G401 (cell line): Measurements from ENCODE around the gene PLK2. TPM values are rescaled to one million over a fixed set of nuclear protein-coding genes. Genes with fewer than 3 reads are reported as not detected.
A peak's percentile ranks its signal among the peaks of the same experiment; 100 is the strongest.

Source experiments
- DNase-seq: peaks from one replicate; pipeline ENCODE4 v3.0.0-alpha.2; 2015; ENCODE audit warnings: low spot score
- in situ Hi-C: cut with HindIII; loops from 2 replicates; pipeline ENCODE4 v1.10.0; 2016; ENCODE audit warnings: low sequenced_read_pairs, mixed read lengths
- total RNA-seq: library from RNA; depleted of rRNA; stranded (reverse); fragments of >200 nt; shearing (Covaris generic); gene quantifications from 2 replicates; pipeline ENCODE4 v1.2.3, GENCODE V29; 2014; rRNA removed

The PLK2 gene
- total RNA-seq = 0.51 and 2.4 TPM in 2 replicates

DNA sequence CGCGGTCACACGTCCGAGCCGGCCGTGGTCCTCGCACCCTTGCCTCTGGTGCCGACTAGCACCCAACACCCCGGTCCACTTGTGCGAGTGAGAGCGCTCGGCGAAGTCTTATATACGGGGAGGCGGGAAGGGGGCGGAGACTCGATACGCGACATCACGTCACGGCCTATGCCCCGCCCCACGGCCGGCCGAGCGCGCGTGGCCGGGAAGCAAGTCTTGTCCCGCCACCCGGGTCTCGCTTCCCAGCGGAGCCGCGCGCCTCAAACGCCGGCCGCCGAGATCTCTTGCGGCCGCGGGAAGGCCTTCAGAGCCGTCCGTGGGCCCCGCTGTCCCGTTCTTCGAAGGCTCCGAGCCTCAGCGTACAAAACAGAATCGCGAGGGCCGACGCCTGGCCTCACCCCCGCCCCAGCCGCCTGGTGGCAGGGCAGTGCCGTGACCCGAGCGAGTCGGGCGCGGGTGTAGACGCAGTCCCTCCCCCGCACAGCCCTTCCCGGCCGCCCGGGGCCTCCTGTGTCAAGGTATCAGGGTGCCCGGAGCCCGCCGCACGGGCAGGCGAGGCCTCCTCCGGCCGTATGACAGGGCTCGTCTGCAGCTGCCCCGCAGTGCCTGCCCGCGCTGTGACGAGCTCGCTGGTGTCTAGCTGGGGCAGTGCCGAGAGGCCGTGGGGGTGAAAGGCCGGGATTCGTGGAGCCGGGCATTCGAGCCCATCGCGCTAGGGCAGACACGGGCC, at the start of gene PLK2:
PLK2 (minus strand) TSS at position 85 of the 730 bp plus-strand sequence. CDS start 127 bp downstream, outside the sequence.
- in situ Hi-C loops = no loop called here
- DNase-seq = peak; percentile 86

DNA sequence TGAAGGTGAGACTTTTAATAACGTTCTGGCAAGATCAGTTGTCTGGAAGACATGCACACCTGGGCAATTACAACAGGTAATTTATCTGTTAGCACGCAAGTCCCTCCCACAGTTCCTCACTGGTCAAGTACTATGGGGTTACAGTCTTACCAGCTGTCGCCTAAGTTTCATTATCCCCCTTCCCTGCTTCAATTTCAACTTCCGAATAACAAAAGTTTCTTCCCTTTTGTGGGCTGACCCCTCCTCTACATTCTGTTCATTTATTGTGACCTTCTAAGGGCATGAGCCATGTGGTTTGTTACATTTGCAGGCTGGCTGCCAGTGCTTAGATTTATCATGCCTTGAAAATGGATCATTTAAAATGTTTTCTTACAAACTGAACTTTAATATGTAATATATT, 47.8 kb upstream of the PLK2 start:
- in situ Hi-C loops = no loop called here
- DNase-seq = no peak

DNA sequence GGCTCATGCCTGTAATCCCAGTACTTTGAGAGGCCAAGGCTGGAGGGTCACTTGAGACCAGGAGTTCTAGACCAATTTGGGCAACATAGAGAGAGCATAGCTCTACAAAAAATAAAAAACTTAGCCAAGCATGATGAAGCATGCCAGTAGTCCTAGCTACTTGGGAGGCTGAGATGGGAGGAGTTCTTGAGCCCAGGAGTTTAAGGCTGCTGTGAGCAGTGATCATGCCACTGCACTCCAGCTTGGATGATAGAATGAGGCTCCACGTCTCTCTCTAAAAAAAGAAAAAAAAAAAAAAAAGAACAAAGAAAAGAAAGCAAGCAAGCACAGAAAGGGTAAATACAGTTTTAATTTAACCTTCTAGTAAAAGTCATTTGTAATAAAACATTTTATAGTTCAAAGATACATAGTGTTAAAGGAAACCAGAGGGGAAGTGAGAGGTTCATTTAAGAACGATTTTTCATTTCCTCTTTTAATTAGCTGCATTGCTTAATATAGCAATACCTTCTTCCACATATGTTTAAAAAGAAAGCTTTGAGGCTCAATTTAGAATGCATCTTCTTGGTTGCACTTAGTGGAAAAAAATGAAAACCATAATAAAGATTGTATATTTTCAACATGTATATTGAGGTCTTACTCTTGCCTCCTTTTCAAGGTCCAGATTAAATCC, 46.2 kb upstream of the PLK2 start:
- no peak for DNase-seq
- in situ Hi-C loops = no loop called here

DNA sequence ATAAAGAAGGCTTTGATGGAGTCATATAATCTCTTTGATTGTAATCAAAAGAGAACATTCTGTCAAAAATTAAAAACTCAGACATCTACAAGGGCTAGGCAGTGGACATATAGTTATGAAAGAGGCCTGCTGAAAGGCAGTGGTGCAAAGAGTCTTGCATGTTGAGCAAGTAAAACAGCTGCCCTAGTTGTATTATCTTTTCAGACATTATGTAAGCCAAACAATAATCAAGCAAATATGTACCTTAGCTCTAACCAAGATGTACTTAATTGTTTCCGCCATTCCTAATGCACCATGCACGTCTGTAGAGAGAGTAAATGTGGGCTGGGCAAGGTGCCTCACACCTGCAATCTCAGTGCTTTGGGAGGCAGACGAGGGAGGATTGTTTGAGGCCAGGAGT, 45.6 kb upstream of the PLK2 start:
- DNase-seq = no peak
- in situ Hi-C loops = no loop called here

DNA sequence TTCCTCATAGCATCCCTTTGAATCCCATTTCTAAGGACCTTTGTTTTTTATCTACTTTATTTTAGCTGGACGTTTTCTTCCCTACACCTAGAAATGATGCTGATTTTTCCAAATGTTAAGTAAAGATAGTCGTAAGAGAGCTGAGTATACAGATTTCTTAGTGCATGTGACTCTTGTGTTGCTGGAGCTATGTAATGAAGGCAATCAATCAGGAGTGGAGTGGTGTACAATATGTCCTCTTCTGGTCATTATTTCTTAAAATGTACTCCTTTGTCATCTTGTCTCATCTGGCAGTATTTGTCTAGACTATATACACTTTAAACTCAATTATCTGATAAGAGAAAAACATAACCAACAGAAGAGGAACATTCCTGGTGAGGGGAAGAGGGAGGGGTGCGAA, 44.9 kb upstream of the PLK2 start:
- in situ Hi-C loops = no loop called here
- no peak for DNase-seq

DNA sequence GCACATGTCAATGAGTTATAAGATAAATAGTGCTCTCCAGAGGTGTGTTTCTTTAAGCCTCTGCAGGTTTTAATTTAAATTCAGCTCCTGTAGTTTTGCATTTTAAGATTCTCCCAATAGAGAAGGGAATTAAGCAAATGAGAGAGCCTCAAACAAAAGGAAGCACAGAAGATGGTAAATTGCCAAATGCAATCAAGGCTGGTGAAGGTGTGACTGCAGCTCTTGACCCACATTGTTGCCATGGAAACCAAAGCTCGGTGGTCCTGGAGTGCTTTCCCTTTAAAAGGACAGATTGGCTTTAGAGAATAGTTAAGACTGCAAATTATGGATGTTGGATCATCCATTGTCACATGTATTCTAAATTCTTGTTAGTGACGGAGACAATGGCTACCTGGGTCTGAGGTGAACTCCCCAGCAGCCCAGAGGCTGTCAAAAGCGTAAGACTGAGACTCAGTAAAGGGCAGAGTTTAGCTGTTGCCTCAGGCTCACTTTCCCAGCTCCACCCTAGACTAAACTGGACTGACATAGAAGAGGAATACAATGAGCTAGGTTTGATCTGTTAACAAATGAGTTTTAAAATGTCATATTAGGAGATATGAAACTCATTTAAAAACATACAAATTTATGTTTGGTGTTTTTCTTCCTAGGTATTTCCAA, 43.6 kb upstream of the PLK2 start:
- DNase-seq = no peak
- in situ Hi-C loops = no loop called here

DNA sequence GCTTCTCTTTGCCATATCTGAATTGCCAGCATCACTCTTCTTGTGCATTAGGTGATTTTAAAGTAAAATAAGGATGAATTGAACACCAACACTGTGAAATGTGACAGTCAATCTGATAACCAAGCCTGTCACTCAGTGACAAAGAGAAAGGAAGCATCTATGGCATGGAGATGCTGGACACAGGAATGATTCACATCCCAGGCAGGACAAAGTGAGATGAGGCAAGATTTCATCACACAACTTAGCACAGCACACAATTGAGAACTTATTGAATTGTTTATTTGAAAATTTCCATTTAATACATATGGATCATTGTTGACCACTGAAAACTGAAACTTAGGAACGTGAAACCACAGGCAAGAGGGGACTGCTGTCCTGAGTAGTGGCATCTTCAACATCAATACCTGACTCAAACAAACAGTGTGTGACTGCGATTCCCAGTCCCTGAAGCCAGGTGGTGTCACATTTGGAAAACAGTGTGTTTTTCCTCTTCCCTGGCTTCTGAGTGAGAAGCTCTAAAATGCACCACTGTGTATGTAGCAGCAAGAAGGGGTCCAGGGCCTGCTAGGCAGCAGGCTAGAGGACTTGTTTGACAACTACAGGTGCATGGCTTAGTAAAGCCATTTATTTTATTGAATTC, 42.0 kb upstream of the PLK2 start:
- DNase-seq = peak; percentile 7
- in situ Hi-C loops = no loop called here

DNA sequence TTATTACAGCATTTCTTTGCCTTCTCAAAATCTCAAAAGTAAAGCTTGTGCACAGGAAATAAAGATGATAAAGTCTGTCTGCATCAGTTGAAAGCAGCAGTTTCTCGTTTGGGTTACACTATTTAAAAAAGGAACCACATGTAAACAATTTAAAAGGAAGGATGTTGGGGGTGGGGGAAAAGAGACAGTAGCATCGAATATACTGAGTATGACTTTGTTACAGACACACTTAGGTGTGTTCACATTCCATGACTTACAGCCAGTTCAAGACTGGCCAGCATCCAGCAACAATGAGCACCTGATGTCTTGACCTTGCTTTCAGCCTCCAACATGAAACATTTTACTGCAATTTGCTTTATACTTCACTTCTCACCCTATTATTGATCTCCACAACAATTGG, 40.1 kb upstream of the PLK2 start:
- no peak for DNase-seq
- in situ Hi-C loops = no loop called here

DNA sequence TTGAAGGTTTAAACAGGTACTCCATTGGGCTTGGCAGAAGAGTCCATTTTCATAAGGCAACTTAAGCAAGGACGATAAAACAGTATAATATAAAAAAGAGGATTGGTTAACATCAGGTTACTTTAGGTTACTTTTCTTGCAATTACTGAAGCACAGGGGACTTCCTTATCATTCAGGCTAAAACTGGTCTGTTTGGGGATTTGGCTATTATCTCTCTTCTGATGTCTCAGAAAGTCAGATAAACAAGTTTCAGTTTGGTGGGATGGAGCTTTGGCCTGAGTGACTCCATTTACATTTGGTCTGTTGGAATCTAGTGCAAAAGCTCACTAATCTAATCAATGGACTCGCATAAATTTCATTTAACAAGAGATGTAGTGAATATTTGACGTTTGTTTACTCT, 39.3 kb upstream of the PLK2 start:
- in situ Hi-C loops = no loop called here
- no peak for DNase-seq

DNA sequence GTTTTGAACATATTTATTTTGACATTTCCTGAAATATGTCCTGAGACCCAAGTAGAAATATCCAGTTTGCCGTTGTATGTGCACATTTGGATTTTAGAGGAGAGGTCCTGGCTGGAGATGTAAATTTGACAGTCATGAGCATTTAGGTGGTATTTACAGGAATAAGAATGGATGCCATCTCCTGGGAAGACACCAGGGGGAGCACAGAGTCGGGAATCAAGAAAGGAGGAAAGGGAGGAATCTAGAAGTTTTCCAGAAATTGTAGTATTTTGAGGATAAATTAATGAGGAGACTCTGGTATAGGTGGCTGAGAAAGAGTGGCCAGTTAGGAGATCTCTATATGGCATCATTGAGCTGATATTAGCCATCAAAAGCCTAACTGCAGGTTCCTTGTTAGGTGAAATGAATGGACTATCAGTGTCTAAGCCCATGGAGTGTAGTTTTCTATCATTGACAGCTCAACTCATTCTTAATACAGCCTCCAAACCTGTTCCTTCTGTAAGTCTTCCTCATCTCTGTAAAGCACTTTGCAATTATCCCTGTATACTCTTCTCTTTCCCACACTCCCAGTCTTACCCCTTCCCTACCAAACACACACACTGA, 38.6 kb upstream of the PLK2 start:
- in situ Hi-C loops = no loop called here
- peak; percentile 50 for DNase-seq

DNA sequence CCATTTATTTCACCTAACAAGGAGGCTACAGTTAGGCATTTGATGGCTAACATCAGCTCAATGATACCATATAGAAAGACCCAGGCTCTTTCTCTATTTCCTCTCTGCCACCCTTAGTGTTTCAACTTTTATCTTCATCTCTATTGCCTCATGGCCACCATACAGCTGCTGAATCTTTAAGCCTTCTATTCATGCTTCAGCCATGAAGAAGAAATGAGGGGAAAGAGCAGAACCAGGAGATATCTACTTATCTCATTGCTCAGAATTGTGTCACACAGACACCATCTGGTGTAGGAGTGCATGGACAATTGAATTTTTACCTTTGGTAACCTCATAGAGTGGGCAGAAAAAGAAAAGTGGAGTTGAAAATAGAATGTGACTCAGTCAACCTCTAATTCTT, 38.0 kb upstream of the PLK2 start:
- no peak for DNase-seq
- in situ Hi-C loops = no loop called here

DNA sequence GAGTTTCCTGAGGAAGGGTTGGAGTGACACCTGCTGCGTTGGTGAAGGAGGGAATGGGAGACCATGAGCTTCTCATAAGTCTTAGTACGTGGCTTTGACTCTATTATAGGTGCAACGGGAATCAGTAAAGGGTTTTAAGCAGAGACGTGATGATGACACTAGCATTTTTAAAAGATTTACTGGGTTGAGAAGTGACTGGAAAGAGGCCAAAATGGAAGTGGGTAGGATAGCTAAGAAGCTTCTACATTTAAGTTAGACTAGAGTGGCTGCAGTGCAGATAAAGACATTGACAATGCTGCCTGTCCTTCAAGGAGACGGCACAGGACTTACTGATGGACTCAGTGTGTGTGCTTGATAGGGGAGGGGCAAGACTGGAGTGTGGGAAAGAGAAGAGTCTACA, 37.5 kb upstream of the PLK2 start:
- in situ Hi-C loops = no loop called here

DNA sequence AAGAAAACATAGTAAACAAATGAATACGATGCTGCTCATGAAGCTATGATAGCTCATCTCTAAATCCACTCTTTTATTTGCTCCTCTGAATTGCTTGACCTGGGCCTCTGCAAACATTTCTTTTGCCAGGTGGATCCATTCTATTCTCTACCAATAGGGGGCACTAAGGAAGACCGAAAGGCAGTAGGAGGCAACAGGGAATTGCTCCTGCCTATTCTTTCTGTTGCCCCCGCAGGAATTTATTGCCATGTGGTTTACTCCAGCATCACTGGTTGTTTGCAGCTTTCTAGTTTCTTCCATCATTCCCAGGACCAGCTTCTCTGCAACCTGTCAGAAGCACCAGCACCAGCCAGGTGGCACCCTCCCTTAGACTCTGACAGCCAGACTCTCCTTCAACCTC, 36.6 kb upstream of the PLK2 start:
- no peak for DNase-seq
- in situ Hi-C loops = no loop called here

More for the DNA sequence above, 37.5 kb upstream of the PLK2 start:
- DNase-seq = no peak

DNA sequence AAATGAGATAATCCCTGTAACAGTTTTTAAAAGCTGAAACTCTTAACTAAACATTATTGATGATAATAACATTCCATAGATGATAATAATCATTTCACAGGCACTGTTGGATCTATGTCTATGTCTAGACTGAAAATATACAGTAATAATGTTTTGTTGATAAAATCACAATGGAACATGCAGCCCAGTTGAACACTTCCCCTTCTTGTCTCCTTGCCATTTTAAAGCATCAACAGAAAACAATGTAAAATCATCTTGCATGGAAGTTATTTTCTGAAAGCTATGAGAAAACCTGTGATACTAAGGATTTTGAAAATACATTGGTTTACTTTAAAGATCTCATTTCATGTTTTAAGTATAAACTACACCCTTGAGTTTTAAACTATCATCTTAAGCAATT, 33.3 kb upstream of the PLK2 start:
- in situ Hi-C loops = no loop called here
- no peak for DNase-seq

DNA sequence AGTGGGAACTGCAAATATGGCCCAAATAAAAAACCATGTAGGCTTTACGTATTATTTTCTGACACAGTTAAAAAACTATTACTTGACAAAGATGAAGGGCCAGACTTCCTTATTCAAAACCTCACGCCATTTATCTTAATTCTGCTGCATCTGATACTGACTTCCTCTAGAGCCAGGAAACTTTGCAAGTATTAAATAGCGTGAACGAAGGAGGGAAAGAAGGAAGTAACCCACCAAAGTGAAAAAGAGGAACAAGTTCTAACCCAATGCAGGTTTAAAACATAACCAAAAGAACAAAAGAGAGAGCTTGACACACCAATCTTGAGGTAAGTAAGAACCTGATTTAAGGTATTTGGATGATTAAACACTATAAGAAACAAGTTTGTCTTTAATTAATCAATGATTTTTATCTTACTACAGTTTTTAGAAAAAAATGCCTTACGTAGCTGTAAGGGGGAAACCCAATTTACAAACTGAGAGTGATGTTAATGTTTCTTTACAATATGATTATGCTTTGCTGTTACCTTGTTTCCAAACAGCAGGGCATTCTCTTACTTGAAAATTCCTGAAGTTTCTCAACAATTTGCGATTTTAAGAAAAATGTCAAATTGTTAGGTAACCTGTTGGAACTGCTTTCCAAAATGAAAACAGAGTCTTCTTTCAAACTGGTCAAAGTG, 31.5 kb upstream of the PLK2 start, which contains the start of gene GAPT:
GAPT (plus strand) TSS at position 220 of the 677 bp plus-strand sequence. CDS start 3,102 bp downstream, outside the sequence.
- no peak for DNase-seq
- in situ Hi-C loops = no loop called here

DNA sequence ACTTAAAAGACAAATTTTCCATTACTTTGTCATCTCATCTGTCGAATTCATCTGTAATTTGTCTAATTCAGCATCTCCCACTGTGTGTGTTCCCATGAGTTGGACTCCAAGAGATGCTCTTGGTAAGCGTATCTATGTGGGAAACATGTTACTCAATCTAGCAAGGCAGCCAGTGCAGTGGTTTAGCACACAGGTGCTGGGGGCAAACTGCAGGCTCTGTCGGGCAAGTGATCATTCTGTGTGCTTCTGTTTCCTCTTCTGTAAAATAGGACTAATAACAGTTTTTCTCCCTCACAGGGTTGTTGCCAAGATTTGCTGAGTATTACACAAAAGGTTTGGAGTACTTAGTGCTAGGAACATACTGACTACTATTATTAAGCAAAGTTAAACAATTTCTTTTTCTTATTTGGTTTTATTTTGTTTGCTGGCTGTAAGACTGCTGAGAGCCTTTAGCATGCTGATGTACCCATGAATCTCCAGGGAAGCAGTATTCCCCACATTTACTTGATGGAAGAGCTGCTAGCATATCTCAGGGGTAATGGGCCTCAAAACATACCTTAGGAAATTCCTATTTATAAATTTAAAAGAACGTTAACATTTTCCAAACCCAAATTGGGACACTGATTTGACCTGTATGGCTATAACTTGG, 30.6 kb upstream of the PLK2 start:
- in situ Hi-C loops = no loop called here
- DNase-seq = no peak

DNA sequence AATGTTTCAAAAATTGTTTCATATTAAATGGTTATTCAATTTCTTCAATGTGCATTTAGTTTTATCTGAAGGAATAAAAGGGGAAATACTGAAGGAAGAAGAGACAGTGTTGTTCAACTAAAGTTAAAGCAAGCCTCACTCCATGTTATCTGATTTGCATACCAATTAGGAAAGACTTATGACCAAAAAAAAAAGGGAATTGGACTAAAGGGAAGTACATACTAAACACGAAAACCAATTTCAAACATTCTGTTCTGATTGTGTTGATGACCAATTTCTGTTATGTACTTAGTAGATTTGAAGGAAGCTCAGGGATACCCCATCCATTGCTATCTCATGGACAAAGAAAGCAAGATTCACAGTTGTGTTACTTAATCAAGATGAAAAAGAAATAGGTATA, 26.4 kb upstream of the PLK2 start:
- in situ Hi-C loops = no loop called here
- no peak for DNase-seq

DNA sequence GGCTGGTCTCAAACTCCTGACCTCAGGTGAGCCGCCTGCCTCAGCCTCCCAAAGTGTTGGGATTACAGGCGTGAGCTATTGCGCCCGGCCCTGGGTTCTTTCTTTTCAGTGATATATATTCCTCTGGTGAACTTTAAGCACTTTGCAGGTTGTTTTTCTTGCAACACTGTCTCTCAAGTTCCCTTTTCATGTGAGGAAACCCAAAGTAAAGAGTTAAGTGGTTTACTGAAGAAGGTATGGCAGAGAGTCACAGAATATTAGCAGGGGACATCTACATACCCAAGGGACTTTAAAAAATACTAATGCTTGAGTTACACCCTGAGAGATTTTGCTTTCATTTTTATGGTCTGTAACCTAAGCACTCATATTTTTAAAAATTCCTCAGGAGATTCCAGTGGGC, 24.6 kb upstream of the PLK2 start:
- in situ Hi-C loops = no loop called here
- no peak for DNase-seq
